HEK293T (cell line): ENCODE results near the gene CELSR1.

ENCODE experiments used
- ARNT ChIP-seq: fragments of 450-650 bp; IDR thresholded peaks from 2 replicates; pipeline ENCODE4 v1.6.1; 2017; ENCODE audit warnings: mild to moderate bottlenecking
- BHLHE40 ChIP-seq: fragments of 450-650 bp; IDR thresholded peaks from 2 replicates; pipeline ENCODE4 v1.6.1; 2016; ENCODE audit warnings: mild to moderate bottlenecking, moderate library complexity, borderline replicate concordance
- CTBP1 ChIP-seq: fragments of 450-650 bp; IDR thresholded peaks from 2 replicates; pipeline ENCODE4 v1.6.1; 2016; ENCODE audit warnings: borderline replicate concordance
- ELF4 ChIP-seq: fragments of 450-650 bp; IDR thresholded peaks from 2 replicates; pipeline ENCODE4 v1.6.1; 2017; ENCODE audit warnings: antibody characterized with exemption
- FOXK2 ChIP-seq: fragments of 450-650 bp; IDR thresholded peaks from 2 replicates; pipeline ENCODE4 v1.6.1; 2016; ENCODE audit warnings: mild to moderate bottlenecking
- FOXM1 ChIP-seq: fragments of 450-650 bp; IDR thresholded peaks from 2 replicates; pipeline ENCODE4 v1.6.1; 2017; ENCODE audit warnings: mild to moderate bottlenecking, borderline replicate concordance
- HDGF ChIP-seq: fragments of 450-650 bp; IDR thresholded peaks from 2 replicates; pipeline ENCODE4 v1.6.1; 2017; ENCODE audit warnings: antibody characterized with exemption, borderline replicate concordance
- L3MBTL2 ChIP-seq: fragments of 450-650 bp; conservative IDR thresholded peaks from 2 replicates; pipeline ENCODE4 v1.6.1; 2016; ENCODE audit warnings: mild to moderate bottlenecking
- NFRKB ChIP-seq: fragments of 450-650 bp; IDR thresholded peaks from 2 replicates; pipeline ENCODE4 v1.6.1; 2016; ENCODE audit warnings: mild to moderate bottlenecking, moderate library complexity
- SP1 ChIP-seq: fragments of 450-650 bp; IDR thresholded peaks from 2 replicates; pipeline ENCODE4 v1.6.1; 2017

- TF ChIP-seq BHLHE40 (no peak), SP1 (no peak), CTBP1 (no peak), FOXK2 (no peak), HDGF (no peak), NFRKB (no peak), ARNT (no peak), ELF4 (no peak), FOXM1 (no peak), L3MBTL2 (no peak)
Measured at GRCh38 chr22:46429325-46429853, 108.0 kb downstream of the CELSR1 start.
